Hematopoietic multipotent progenitor cell treated with erythropoietin and hydrocortisone succinate and interleukin-3 and kit ligand, for 15 days (in vitro differentiated cells): ENCODE measurements around the gene TTC17.
"Not testable (repeated sequence)": the region's sequence is repeated elsewhere in the genome, so short reads cannot be mapped to it uniquely, and the experiment has no call there.

Experiments
- DNase-seq: peaks from one replicate; pipeline ENCODE4 v3.0.0-alpha.2; 2015; ENCODE audit warnings: low spot score

TTC17 gene

DNA sequence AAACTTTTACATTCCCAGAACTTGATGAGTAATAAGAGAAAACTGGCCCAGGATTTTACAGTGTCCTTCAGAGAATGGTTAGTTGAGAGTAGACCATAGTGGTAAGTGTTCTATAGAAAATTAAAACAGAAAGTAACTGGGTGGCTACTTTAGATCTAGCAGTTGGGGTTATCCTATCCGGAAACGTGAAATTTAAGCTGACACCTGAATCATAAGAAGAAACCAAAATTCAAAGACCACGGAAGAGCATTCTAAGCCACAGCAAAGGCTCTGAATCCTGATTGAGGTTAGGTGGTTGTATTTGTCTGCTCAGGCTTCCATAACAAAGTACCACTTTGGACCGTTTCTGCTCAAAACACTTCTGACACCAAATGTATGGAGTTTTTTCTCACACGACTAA is 34.0 kb downstream of the TTC17 start:
- DNase-seq, result no peak

DNA sequence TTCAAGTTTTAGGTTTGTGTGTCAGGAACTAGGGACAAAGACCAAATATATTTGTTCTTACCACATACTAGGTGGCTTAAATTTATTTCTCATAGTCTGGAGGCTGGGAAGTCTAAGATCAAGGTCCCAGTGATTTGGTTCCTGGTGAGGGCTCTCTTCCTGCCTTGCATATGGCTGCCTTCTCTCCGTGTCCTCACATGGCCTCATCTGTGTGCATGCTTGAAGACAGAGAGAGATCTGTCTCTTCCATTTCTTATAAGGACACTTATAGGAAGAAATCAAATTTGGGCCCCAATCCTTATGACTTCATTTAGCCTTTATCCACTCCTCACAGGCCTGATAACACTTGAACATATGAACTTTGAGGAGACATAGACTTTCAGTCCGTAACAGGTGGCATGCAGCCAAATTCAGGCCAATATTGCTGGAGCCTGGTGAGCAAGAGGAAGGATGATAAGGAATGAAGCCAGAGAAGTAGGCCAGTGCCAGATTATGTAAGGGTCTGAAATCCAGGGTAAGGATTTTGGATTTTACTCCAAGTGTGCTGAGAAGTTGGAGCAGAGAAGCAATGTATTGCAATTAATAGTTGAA is 35.1 kb downstream of the TTC17 start:
- peak; percentile 45 for DNase-seq

DNA sequence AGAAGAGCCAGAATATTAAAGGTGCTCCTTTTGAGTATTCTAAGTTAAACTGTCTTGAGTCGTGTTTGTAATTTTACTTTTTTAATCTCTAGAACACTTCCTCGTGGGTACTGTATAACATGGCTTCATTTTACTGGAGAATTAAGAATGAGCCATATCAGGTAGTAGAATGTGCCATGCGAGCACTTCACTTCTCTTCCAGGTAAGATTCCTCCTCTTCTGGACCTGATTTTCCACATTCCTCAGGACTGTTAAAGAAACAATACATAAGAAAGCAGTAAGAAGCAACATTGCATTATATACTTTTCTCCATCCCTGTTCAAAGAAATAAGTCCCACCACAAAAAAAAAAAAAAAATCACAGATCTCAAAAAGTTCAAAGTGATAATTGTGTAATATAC is 37.9 kb downstream of the TTC17 start:
- DNase-seq, result no peak

DNA sequence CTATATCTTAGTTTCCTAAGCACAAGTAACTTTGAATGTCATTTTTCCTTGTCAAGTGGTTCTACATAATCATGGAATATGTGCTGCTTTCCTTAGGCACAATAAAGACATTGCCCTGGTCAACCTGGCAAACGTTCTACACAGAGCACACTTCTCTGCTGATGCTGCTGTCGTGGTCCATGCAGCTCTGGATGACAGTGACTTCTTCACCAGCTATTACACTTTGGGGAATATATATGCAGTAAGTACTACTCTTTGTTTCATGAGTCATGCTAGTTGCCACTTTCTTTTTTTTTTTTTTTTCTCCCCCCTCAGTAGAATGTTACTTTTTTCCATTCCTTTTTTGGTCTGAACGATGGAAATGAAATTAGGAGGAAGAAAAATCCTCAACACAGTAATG is 38.5 kb downstream of the TTC17 start:
- DNase-seq, result no peak

DNA sequence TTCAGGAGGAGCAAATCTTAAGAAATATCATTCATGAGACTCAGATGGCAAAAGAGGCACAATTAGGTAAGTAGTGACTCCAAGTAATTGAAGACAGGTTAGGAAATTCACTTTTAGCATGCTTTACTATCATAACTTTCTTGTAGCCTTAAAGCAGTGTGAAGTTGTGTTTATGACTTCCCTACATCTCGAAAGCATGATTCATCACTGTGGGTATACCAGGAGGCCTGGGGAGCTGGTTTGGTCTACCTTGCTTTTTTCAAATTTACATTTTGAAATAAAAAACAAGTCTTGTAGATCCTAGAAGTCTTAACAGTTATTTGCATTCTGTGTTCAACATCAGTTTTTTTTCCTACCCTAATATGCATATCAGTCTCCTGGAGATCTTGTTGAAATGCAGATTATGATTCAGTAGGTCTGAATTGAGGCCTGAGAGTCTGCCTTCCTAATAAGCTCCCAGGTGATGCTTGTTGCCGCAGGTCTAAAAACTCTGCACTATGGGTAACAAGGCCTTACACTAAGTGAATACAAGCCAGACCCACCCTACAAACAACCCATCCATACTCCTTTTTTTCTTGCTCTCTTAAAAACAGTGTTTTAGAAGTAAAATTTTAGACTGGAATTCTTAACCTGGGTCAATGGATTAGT is 41.4 kb downstream of the TTC17 start:
- DNase-seq, result no peak

DNA sequence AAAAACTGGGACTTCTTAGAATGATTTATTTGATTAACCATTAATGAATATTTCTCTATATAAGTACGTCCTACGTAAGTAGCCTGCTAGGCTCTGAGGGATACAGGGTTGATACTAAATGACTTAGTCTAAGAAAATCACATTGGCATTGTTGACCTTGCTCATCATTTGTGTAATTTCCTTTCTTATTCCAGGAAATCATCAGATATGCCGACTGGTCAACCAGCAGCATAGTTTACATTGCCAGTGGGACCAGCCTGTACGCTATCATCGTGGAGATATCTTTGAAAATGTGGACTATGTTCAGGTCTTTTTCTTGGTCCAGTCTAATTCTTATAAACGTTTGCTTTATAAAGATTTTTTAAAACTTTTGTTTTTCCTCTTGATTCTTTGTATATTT is 42.5 kb downstream of the TTC17 start:
- DNase-seq, result no peak

DNA sequence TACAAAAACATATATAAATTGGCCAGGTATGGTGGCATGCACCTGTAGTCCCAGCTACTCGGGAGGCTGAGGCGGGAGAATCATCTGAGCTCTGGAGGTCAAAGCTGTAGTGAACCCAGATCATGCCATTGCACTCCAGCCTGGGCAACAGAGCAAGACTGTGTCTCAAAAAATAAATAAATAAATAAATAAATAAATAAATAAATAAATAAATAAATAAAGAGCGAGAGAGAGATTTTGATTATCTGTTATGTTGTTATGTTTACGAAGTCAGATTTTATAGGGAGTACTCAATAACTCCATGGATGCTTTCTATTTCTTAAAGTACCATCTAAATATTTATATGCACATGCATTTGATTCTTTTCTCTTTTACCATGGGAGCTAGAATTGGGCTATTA is 43.1 kb downstream of the TTC17 start:
- not testable (repeated sequence) for DNase-seq

DNA sequence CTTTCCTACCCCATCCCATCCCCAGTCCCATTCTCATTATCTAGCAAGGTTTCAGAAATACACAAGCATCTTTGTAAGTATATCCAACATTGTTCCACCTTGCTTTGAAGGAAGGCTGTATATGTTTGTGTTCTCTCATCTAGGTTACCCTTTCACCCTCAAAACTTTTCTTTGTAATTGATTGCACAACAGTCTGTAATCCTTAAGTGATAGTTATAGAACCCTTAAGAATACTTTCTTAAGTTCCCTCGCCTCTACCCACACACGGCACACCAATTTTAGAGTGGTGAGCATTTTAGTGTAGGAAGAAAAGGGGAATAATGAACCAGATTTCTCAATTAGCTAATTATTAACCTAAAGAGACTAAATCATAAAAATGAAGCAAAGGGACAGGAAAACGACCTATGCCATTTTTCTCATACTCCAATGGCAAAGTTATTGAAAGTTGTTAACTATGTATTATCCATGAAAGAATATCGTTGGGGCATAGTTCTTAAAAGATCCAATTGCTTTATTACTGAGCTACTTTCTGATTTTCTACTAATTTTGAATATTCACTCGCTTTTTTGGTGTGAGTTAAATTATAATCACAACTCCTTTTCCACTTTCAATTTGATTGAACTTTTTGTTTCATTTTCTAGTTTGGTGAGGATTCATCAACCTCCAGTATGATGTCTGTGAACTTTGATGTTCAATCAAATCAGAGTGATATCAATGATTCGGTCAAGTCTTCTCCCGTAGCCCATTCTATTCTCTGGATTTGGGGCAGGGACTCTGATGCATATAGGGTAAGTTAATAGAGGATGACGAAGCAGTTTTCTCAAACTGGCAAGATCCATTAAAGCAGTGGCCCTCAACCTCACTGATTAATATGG is 44.9 kb downstream of the TTC17 start:
- DNase-seq, result peak; percentile 13

DNA sequence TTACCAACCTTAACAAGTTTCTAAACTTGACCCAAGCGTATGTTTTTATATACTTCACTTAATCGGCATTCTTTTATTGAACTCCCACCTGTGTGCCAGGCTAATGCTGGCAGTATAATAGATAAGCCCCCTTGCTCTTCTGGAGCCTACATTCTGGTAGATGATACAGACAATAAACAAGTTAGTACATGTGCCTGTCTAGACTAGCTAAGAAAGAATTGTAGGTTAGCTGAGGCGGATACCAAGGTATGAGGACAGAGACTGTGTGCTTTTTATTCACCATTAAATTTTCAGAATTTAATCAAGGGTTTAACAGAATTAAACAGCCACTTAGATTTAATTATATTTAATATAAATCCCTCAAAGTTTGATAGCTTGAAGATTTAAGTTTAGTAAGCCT is 45.7 kb downstream of the TTC17 start:
- no peak for DNase-seq

DNA sequence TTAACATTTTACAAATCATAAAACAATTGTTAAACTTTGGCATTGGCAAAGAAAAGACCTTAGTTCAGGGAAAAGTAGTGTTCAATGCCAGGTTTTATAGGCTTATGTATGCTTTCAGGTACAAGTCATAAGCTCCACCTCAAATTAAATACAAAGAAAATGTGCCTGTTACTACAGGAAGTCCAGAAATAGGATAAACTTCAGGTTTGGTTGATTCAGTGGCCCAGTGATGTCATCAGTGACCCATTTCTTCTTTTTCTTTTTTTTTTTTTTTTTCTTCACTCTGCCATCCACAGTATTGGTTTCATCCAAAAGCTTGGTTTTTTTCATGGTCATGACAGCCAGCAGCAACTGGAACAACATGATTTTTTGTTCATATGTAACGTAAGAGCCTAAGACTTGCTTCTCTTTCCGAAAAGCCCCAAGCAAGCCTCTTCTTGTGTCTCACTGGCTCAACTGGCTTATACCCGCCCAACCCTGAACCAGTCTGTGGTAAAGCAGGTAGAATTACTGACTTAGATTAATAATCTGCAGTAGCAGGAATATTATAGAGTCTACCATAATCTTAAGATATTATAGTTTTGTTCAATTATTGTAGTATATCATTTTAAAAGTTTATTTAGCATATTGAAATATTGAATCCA is 46.2 kb downstream of the TTC17 start:
- DNase-seq, result no peak

DNA sequence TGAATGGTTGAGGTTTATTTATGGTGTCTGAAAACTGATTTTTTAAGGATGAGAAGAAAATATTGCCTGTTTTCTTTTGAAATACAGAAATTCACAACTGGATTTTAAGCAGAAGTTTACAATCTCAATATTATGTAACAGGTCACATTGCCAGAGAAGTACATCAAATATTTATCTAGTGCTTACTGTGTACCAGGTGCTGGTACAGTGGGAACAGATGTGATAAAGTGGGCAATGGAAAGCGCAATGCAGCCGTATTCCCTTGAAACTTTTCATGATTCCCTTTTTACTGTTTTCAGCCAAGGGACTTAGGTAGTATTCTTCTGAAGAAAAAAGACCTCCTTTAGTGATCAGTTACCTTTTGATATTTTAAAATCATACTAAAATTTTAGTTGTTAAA is 49.6 kb downstream of the TTC17 start:
- no peak for DNase-seq

DNA sequence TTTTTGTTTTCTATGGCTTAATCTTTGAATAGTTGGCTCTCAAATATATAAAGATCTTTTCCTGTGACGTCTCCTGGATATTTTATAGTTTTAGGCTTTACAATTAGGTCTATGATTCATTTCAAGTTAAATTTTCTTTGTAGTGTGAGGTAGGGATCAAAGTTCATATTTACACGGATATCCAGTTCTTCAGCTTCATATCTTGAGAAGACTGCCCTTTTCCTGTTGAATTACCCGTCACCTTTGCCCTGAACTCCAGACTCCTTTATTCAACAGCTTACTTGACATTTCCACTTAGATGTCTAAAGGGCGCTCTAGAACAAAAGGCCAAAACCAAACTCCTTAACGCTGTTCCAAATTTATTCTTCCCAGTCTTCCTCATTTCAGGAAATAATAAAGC is 51.7 kb downstream of the TTC17 start:
- DNase-seq, result no peak

DNA sequence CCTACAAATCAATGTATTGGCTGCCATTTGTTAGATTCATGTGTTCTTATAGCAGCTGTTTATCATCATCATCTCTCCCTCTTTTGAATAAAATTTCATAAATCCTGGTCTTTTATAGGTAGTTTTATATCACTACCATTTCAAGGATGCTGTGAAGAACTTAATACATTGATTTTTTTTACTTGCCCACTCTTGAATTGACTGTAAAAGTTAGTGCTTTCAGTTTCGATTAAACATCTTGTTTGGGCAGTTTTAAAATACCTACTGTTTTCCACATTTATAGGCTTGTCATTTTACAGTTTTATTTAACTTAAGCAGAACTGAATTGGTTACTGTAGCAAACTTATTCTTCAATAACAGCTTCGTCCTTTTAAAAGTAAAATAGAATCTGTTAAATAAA is 59.5 kb downstream of the TTC17 start:
- DNase-seq, result no peak

DNA sequence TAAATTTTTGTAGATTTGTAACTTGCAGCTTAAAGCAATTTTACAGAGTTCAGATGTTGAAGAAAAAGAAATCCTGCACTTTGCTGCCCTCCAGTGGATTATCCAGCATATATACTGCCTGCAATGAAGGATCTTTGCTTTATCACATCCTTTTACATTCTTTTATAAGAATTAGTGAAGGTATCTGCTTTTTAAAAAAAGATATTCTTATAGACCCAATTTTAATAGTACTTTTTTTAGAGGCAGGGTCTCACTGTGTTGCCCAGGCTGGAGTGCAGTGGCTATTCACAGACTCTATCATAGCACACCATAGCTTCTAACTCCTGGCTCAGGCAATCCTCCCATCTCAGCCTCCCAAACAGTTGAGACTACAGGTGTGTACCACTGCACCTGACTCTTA is 60.7 kb downstream of the TTC17 start:
- DNase-seq, result peak; percentile 72

DNA sequence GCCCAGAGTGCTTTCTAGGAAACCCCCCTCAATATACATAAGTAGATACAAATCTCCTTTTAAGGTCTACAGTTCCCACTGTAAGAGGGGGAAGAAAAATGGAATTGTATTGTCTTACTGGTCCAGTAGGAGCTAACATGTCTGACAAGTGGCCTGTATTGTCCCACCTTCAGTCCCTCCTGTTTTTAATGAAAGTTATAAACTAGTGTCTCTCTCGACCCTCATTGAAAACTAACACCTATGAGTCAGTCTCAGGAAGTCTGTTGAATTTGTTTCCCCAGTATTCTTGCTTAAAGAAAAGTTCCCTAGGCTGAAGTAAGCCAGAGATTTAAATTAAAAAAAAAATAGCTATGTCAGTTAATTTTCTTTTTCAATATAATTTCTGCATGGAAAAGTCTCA is 69.3 kb downstream of the TTC17 start:
- DNase-seq, result no peak

DNA sequence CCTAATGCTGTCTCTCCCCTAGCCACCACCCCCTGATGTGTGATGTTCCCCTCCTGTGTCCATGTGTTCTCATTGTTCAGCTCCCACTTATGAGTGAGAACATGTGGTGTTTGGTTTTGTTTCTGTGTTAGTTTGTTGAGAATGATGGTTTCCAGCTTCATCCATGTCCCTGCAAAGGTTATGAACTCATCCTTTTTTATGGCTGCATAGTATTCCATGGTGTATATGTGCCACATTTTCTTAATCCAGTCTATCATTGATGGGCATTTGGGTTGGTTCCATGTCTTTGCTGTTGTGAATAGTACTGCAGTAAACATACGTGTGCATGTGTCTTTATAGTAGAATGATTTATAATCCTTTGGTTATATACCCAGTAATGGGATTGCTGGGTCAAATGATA is 72.2 kb downstream of the TTC17 start:
- not testable (repeated sequence) for DNase-seq

DNA sequence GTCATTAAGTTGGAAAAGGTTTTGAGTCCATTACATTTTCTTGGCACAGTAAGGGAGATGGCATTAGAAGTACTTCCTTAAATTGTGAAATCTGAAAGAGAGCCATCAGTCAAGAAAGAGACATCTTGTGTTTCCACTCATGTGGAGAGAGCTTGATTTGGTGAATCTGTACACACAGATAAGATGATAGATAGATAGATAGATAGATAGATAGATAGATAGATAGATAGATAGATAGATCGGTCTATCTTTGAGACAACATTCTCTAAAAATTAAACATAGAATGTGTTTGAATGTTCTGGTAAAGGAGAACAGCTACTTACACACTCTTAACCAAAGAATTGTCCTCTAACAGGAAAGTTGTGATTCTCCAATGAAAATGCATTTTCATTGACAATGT is 76.2 kb downstream of the TTC17 start:
- no peak for DNase-seq

DNA sequence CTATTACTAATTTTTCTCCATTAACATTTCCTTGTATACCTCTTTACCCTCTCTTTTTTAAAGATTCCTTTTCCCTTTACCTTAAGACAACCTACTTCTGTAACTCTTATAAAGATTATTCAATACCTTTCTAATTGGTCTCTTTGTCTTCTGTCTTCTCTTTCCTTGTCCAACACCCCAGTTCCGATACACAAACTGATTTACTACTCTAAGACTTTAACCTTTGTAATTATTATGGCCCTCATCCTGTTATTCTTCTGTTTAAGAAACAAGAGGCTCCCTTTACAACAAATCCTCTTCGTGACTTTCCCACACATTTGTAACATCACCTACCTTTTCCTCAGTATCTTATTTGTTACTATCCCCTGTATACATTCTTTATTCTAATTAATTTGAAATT is 81.8 kb downstream of the TTC17 start:
- no peak for DNase-seq

DNA sequence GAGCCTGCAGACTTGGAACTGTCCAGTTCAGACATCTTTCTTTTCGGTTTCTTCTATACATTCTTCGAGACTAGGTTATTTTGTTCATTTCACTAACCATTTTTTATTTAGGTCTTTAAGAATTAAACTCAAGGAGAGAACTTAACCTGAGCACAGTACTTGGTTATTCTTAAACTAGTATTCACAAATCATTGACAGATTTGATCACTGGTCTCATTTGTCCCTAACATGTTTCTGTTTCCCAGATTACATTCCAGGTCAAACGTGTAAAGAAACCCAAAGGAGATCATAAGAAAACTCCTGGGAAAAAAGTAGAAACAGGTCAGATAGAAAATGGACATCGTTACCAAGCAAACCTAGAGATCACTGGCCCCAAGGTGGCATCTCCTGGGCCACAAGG is 85.1 kb downstream of the TTC17 start:
- DNase-seq, result no peak

DNA sequence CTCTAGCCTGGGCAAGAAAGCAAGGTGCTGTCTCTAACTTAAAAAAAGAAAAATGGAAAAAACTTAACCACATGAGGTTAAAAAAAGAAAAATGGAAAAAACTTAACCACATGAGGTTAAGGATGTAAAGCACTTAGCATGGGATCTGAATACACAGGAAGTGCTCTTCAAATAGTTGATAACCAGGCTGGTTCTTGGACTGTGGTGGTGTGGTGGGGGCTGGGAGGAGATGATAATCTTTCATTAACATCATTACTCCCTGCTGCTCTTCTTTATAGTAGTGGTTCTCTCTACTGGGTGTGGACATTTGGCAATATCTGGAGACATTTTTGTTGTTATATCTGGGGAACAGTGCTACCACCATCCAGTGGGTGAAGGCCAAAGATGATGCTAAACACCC is 88.4 kb downstream of the TTC17 start:
- DNase-seq, result no peak

DNA sequence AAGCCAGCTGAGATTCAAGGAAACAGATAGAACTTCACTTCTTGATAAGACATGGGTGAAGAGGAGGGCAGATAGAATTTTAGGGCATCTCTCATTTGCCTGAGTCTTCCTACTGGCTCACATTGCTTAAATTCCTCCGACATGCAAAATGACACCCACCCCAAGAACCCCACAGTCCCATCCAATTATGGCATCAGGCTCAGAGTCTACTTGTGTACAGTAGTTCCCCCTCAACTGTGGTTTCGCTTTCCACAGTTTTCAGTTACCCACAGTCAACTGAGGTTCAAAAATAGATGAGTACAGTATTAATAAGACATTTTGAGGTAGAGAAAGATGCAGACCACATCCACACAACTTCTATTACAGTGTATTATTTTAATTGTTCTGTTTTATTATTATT is 99.8 kb downstream of the TTC17 start:
- no peak for DNase-seq

DNA sequence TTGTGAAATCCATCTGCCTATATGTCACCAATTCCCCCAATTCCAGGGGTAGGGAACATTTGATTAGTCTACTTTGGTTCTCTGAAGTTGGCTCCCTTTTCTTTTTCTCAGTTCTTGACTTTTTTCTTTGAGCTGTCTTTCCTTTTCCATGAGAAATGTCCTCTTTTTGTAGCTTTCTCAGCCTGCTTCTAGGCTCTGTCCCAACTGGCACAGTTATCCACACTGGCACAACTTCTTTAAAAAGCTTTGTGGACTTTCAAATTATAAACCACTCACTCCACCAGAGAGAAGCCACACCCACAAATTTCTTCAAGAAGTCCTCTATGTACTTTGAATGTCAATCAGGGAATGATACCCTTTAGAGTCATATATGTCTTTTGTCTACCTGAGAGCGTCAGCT is 100.5 kb downstream of the TTC17 start:
- DNase-seq, result no peak

DNA sequence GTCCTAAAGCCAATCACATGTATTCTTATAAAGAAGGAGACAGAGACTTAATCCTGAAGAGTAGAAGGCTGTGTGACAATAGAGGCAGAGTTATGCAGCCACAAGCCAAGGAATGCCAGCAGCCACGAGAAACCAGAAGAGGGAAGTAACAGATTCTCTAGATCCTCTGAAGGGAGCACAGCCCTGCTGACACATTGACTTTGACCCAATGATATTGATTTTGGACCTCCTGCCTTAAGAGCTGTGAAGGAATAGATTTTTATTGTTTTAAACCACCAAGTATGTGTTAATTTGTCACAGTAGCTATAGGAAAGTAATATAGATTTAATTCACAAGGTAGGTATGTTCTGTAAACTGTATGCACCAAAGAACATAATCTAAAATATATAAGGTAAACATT is 103.6 kb downstream of the TTC17 start:
- DNase-seq, result no peak
